HT1080 (cell line): ENCODE data around the gene MPHOSPH9. TPM values are rescaled to one million over a fixed set of nuclear protein-coding genes. Genes with fewer than 3 reads are reported as not detected.

ENCODE experiments used
- DNase-seq: peaks from one replicate; pipeline ENCODE4 v3.0.0-alpha.2; 2015; ENCODE audit warnings: low read depth
- small RNA-seq: library from RNA; depleted of rRNA; stranded (forward); fragments of <200 nt; gene quantifications from one replicate; pipeline ENCODE3, GENCODE V24; 2014
- total RNA-seq: library from RNA; depleted of rRNA; stranded (reverse); fragments of >200 nt; shearing (Covaris generic); gene quantifications from 2 replicates; pipeline ENCODE4 v1.2.3, GENCODE V29; 2014; rRNA removed

MPHOSPH9 gene
- total RNA-seq, 1 experiment from 2014 or later = 42.1 TPM

GRCh38 chr12:123106640-123107359 is 126.1 kb downstream of the MPHOSPH9 start:
- DNase-seq = peak; percentile 46

- DNase-seq = no peak
Measured at GRCh38 chr12:123105211-123105826, 127.6 kb downstream of the MPHOSPH9 start.

- DNase-seq = no peak
Measured at GRCh38 chr12:123104809-123105208, 128.1 kb downstream of the MPHOSPH9 start.

Small RNA genes lying within 50 kb of the gene (small RNA-seq; reads per million reads assigned to genes)
- gene RNA5SP375 = not detected

Other genes starting within 250 kb of the MPHOSPH9 start
- 3.0 and 6.2 TPM in 2 replicates for gene PITPNM2, start 82.1 kb downstream of the MPHOSPH9 start, total RNA-seq
- gene MTRFR, start 295 bp upstream of the MPHOSPH9 start, total RNA-seq = 10.3 and 14.9 TPM in 2 replicates
- 125 and 149 TPM in 2 replicates for gene CDK2AP1, start 38.7 kb upstream of the MPHOSPH9 start, total RNA-seq
- gene SBNO1, start 131.7 kb upstream of the MPHOSPH9 start, total RNA-seq = 24.0 and 29.0 TPM in 2 replicates
- 55.1 and 62.9 TPM in 2 replicates for gene KMT5A, start 151.0 kb upstream of the MPHOSPH9 start, total RNA-seq
- gene RILPL2, start 203.5 kb upstream of the MPHOSPH9 start, total RNA-seq = 4.7 and 5.5 TPM in 2 replicates
- gene SNRNP35, start 225.0 kb upstream of the MPHOSPH9 start, total RNA-seq = 12.8 and 16.6 TPM in 2 replicates